Measurements from ENCODE around the gene FRA10AC1. TPM values are rescaled to one million over a fixed set of nuclear protein-coding genes. Genes with fewer than 3 reads are reported as not detected.
A peak's percentile ranks its signal among the peaks of the same experiment; 100 is the strongest.
"Not testable (repeated sequence)": the region's sequence is repeated elsewhere in the genome, so short reads cannot be mapped to it uniquely, and the experiment has no call there.

Gene FRA10AC1
- total RNA-seq, 1 experiment from 2014 or later: 2.0 TPM

DNA sequence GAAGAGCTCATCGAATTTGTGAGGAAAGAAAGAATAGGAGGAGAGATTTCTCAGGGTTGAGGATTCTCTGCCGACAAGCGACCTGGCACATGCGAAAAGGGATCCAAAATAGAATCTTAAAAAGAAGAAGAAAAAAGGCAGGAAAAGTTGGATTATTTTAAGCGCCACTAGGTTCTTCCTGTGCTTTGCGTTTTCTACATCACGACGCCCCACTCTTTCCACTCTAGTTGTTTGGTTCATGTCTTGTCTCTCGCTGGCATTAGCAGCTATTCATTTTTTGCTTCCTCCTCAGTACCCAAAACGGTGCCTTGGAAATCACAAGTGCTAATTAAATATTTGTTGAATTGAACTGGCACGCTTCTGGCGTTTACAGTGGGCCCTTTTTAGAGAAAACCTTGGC is 674 bp upstream of the FRA10AC1 start:
- no peak for DNase-seq (ENCODE audit: low spot score)

DNA sequence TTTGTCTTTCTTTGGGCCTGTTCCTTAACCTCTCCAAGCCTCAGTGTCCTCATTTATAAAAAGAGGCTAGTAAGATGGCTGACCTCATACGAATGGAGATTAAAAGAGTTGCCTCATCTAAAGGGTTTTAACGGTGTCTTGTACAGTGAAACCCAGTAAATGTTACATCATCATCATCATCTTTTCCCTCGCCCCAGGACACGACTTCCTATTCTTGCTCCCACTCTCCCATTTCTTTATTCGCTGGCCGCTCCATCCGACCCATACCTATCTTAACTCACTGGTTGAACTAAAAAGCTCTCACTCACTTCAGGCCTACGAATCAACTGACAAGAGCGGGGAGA is 554 bp downstream of the FRA10AC1 start:
- DNase-seq (ENCODE audit: low spot score): no peak

GRCh38 chr10:93697207-93697606 is 5.2 kb downstream of the FRA10AC1 start:
- DNase-seq (ENCODE audit: low spot score): no peak

- DNase-seq (ENCODE audit: low spot score): not testable (repeated sequence)
Measured at GRCh38 chr10:93696582-93696981, 5.8 kb downstream of the FRA10AC1 start.

DNA sequence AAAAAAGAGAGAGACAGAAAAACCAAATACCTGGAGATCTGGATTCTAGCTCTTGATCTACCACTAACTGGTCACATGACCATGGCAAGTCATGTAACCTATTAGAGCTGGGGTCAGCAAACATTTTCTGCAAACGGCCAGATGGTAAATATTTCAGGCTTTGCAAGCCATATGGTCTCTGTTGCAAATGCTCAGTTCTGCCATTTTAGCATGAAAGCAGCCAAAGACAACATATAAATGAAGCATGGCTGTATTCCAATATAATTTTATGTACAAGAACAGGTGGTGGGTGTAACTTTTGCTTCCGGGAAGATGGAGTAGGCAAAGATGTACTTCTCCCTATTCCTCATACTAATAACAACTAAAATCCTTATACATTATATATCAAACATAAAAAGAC is 6.7 kb downstream of the FRA10AC1 start:
- DNase-seq (ENCODE audit: low spot score): no peak

DNA sequence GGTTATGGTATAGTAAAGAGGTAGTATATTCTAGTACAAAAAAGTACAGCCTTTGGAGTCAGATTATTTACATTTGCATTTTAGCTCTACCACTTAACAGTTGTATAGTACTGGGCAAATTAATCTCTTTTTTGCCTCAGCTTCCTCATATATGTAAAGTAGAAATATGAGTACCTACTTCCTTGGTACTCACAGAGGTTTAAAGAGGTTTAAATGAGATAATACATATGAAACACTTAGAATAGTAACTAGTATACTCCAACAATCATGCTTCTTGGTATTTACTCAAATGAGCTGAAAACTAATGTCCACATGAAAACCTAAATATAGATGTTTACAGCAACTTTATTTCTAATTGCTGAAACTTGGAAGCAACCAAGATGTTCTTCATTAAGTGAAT is 14.7 kb downstream of the FRA10AC1 start:
- DNase-seq (ENCODE audit: low spot score): no peak

DNA sequence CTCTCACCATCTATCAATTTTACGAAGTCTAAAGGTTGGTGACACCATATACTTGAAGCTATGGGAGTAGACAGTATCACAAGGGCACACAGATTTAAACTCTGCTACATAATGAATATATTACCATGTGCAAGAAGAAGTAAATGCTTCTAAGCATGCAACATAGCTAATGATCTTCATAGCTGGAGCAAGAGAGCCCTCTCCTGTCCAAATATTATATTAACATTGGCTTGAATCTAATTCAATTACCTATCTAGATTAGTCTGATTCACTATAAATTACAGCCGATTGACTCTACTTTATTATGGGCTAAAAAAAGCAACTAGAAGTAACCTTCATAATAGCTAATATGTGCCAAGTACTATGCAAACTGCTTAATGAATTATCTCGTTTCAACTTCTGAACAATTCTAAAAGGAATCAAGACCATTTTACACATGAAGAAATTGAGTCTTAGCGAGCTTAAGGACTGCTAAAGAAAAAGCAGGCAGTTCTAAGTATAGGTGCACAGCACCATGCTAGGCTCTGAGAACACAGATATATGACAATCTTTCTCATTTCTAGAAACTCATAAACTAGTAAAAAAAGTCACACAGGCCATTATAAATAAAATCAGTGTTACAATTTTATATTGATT is 21.9 kb downstream of the FRA10AC1 start:
- DNase-seq (ENCODE audit: low spot score): peak; percentile 13

- no peak for DNase-seq (ENCODE audit: low spot score)
Measured at GRCh38 chr10:93678805-93679587, 23.4 kb downstream of the FRA10AC1 start.

DNA sequence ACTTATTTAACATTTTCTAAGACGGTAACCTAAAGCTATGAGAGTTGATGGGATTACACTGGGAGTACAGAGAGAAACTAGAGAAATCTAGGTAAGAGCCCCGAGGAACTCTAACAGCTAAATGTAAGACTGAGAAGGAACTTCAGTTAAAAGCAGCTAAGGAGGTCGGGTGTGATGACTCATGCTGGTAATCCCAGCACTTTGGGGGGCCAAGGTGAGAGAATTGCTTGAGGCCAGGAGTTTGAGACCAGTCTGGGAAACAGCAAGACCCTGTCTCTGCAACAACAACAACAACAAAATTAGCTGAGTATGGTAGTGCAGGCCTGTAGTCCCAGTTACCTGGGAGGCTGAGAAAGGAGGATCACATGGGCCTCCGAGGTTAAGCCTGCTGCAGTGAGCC is 24.0 kb downstream of the FRA10AC1 start:
- DNase-seq (ENCODE audit: low spot score): no peak

- no peak for DNase-seq (ENCODE audit: low spot score)
Measured at GRCh38 chr10:93673791-93674190, 28.6 kb downstream of the FRA10AC1 start.

- no peak for DNase-seq (ENCODE audit: low spot score)
Measured at GRCh38 chr10:93672890-93673289, 29.5 kb downstream of the FRA10AC1 start.

GRCh38 chr10:93672022-93672678 is 30.2 kb downstream of the FRA10AC1 start:
- DNase-seq (ENCODE audit: low spot score): no peak

DNA sequence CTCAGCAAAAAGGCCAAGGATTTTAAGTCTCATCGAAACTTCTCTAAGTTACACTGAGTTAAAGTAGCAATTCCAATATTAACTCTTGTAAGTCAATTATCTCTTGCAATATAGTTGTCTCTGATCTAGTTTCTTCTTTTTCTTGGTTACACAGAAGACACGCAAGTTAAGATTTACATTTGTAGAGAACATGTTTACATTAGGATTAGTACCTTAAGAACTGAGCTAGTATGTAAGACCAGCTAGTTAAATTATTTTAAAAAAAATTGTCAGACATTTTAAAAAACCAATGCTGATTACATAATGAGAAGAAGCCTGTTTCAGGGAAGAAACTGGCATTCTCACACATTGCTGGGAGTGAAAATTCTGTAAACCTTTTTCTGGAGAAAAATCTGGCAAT is 31.4 kb downstream of the FRA10AC1 start:
- DNase-seq (ENCODE audit: low spot score): no peak

- no peak for DNase-seq (ENCODE audit: low spot score)
Measured at GRCh38 chr10:93670372-93670771, 32.0 kb downstream of the FRA10AC1 start.

GRCh38 chr10:93667795-93668194 is 34.6 kb downstream of the FRA10AC1 start:
- DNase-seq (ENCODE audit: low spot score): no peak

- no peak for DNase-seq (ENCODE audit: low spot score)
Measured at GRCh38 chr10:93666030-93666429, 36.4 kb downstream of the FRA10AC1 start.

GRCh38 chr10:93657757-93658156 is 44.6 kb downstream of the FRA10AC1 start:
- DNase-seq (ENCODE audit: low spot score): no peak

GRCh38 chr10:93656155-93656554 is 46.2 kb downstream of the FRA10AC1 start:
- DNase-seq (ENCODE audit: low spot score): no peak

GRCh38 chr10:93654201-93654600 is 48.2 kb downstream of the FRA10AC1 start:
- DNase-seq (ENCODE audit: low spot score): no peak

DNA sequence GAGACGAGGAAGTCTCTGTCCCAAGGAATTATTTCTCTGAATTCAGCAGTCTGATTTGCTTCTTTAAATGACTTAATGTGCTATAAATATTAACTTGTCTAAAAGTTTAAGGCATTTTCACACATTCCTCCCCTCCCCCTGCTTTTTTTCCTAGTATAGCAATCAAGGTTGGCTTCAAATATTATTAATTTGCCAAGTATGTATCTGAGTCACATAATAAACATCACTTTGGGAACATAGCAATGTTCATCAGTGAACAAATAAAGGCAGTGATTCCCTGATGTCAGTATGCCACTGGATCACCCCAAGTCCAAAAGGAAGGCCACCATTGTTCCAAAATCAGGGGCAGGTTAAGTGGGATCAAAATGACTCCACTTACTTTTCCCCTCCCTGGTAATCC is 49.5 kb downstream of the FRA10AC1 start:
- DNase-seq (ENCODE audit: low spot score): no peak

DNA sequence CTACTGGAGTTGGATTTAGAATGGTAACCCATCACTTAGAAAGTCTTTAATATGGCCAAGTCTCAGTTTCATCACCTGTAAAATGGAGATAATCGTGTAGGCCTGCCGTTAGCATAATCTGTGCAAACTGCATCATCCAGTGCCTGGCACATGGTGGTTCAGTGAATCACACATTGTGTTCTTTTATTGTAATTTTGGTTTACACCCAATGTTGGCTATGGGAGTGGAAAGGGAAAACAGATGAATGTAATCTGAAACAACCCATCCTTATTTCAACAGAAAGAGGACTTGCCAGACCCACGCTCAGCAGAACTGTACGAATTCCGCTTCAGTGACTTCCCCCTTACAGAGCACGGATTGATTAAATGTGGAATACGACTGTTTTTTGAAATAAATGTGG is 62.6 kb downstream of the FRA10AC1 start:
- DNase-seq (ENCODE audit: low spot score): no peak

- no peak for DNase-seq (ENCODE audit: low spot score)
Measured at GRCh38 chr10:93630625-93631557, 71.5 kb downstream of the FRA10AC1 start.
